Panc1 (cell line): ENCODE measurements around the gene HOTAIR. TPM values are rescaled to one million over a fixed set of nuclear protein-coding genes. Genes with fewer than 3 reads are reported as not detected.

Experiments
- ATAC-seq: fragments of 200-7000 bp; cut with Tn5 transposase; 2 replicates; pipeline ENCODE4 v1.9.1; 2020; ENCODE audit warnings: mild to moderate bottlenecking, moderate library complexity
- BruUV-seq: library from RNA; stranded (reverse); fragments of 400-500 nt; replicated peaks from 2 replicates; lab custom pipeline; 2021; lab: Mats Ljungman, UMichigan
- CTCF ChIA-PET: fragments of 300-600 bp; sonication (Branson Sonifier 250); formaldehyde crosslinking; loops from one replicate; lab custom pipeline; 2022; ENCODE audit warnings: antibody characterized with exemption; lab: Charles Lee
- POLR2A ChIA-PET: fragments of 300-600 bp; sonication (Branson Sonifier 250); formaldehyde crosslinking; loops from one replicate; lab custom pipeline; 2022; ENCODE audit warnings: antibody characterized with exemption; lab: Charles Lee
- DNase-seq: peaks from one replicate; pipeline ENCODE4 v3.0.0-alpha.2; 2010; ENCODE audit warnings: low read depth, low spot score
- H3K27ac ChIP-seq: 2 replicates; pipeline ENCODE4 v1.5.1; 2011; ENCODE audit warnings: mild to moderate bottlenecking, low read length, inconsistent platforms
- H3K27me3 ChIP-seq: fragments of 200-500 bp; sonication (Bioruptor generic); 2 replicates; pipeline ENCODE4 v1.6.0; 2014; ENCODE audit warnings: low read length, inconsistent platforms; ENCODE audit not compliant: control insufficient read depth, insufficient read depth
- H3K36me3 ChIP-seq: fragments of 200-500 bp; sonication (Bioruptor generic); 2 replicates; pipeline ENCODE4 v1.5.1; 2014; ENCODE audit warnings: inconsistent platforms, mild to moderate bottlenecking, low read length, moderate library complexity; ENCODE audit not compliant: control insufficient read depth, insufficient read depth
- H3K4me1 ChIP-seq: 2 replicates; pipeline ENCODE4 v1.5.1; 2011; ENCODE audit warnings: inconsistent platforms, mild to moderate bottlenecking, low read length, moderate library complexity; ENCODE audit not compliant: control insufficient read depth, insufficient read depth
- H3K4me3 ChIP-seq, 2 experiments: 2 replicates each; pipeline ENCODE4 v1.5.1; 2011 to 2012; ENCODE audit warnings: low read depth in 2 of 2, low read length in 2 of 2, mild to moderate bottlenecking in 2 of 2, inconsistent platforms in 1 of 2, moderate library complexity in 1 of 2
- H3K9me3 ChIP-seq: fragments of 200-500 bp; sonication (Bioruptor generic); 2 replicates; pipeline ENCODE4 v1.5.1; 2014; ENCODE audit warnings: low read depth, mild to moderate bottlenecking, inconsistent platforms, low read length, moderate library complexity; ENCODE audit not compliant: control insufficient read depth, insufficient read depth
- POLR2AphosphoS5 ChIP-seq: IDR thresholded peaks from 2 replicates; pipeline ENCODE4 v1.6.1; 2012; ENCODE audit warnings: mild to moderate bottlenecking, low read depth, low read length, moderate library complexity
- SIN3A ChIP-seq: IDR thresholded peaks from 2 replicates; pipeline ENCODE4 v1.6.1; 2012; ENCODE audit warnings: low read depth, mild to moderate bottlenecking, low read length, moderate library complexity, borderline replicate concordance; ENCODE audit not compliant: insufficient read depth
- TCF7L2 ChIP-seq: IDR thresholded peaks from 2 replicates; pipeline ENCODE4 v1.6.1; 2011; ENCODE audit warnings: mild to moderate bottlenecking, low read depth, low read length, inconsistent platforms
- in situ Hi-C: cut with HindIII; loops from 2 replicates; pipeline ENCODE4 v1.10.0; 2016; ENCODE audit warnings: low sequenced_read_pairs, low pct_unique_long_range_greater_than_20kb
- intact Hi-C: fragments of 100-400 bp; cut with micrococcal nuclease; formaldehyde crosslinking; loops from one replicate; pipeline ENCODE4 v1.10.0; 2022; ENCODE audit not compliant: unreplicated experiment
- total RNA-seq: library from RNA; stranded (reverse); gene quantifications from one replicate; pipeline ENCODE4 v1.2.1, GENCODE V29; 2021; ENCODE audit not compliant: unreplicated experiment
- TF ChIP-seq, protein P1 (sequence below): fragments of 450-650 bp; IDR thresholded peaks from 2 replicates; pipeline ENCODE4 v1.5.1; 2017; ENCODE audit warnings: mild to moderate bottlenecking
- TF ChIP-seq, protein P2 (sequence below), 2 experiments: IDR thresholded peaks; 2 replicates each; pipeline ENCODE4 v1.6.1; 2011 to 2012; ENCODE audit warnings: low read depth in 2 of 2, control low read depth in 1 of 2, low read length in 1 of 2, mild to moderate bottlenecking in 1 of 2, moderate library complexity in 1 of 2; ENCODE audit not compliant: insufficient read depth in 1 of 2

The HOTAIR gene
- total RNA-seq, 1 experiment from 2014 or later, result 31.7 TPM

DNA sequence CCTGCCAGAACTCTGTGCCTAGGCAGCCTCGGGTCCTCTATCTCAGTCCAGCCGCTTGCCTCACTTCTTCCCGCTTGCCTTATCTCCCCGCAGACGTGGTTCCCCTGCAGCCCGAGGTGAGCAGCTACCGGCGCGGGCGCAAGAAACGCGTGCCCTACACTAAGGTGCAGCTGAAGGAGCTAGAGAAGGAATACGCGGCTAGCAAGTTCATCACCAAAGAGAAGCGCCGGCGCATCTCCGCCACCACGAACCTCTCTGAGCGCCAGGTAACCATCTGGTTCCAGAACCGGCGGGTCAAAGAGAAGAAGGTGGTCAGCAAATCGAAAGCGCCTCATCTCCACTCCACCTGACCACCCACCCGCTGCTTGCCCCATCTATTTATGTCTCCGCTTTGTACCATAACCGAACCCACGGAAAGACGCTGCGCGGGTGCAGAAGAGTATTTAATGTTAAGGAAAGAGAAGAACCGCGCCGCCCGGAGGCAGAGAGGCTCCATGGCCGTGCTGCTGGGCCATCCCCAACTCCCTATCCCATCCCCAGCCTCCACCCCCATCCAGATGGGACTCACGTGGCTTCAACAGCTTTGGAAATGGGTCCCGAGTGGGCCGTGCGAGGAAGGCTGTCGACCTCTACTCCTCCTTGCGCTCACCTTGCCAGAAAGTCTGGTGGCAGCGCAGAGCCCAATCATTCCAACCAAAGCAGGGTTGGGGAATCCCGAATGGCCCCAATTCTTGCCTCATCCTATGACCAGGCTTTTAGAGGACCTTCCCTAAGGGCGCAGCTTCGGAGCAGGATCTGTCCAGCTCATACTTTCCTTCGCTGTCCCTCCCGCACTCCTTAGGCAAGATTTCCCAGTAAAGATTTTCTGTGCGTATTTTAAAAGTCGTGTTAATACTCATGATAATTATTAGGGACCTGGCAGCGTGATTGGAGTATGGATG is 29.6 kb downstream of the HOTAIR start:
- no peaks in the 10 kb centered on the region for H3K9me3 ChIP-seq
- no TSS peak for BruUV-seq
- ChIA-PET CTCF (no interaction called here), POLR2A (interaction anchor here (0.6 kb wide), 1 partner anchor 13 kb away, joined by 4 read pairs; no protein-coding TSS in a partner anchor)
- peaks cover 5% of the 10 kb centered on the region for H3K36me3 ChIP-seq
- no peaks in the 10 kb centered on the region for H3K27me3 ChIP-seq
- intact Hi-C loops, result loop anchor here (5.0 kb wide), 2 partner anchors 118 to 178 kb away; no protein-coding TSS in a partner anchor
- H3K4me3 ChIP-seq, result no peak overlapping the region
- in situ Hi-C loops, result no loop called here
- peaks cover 72% of the 10 kb centered on the region for H3K4me1 ChIP-seq
- TF ChIP-seq SIN3A, result no peak
- TF ChIP-seq, protein P1, sequence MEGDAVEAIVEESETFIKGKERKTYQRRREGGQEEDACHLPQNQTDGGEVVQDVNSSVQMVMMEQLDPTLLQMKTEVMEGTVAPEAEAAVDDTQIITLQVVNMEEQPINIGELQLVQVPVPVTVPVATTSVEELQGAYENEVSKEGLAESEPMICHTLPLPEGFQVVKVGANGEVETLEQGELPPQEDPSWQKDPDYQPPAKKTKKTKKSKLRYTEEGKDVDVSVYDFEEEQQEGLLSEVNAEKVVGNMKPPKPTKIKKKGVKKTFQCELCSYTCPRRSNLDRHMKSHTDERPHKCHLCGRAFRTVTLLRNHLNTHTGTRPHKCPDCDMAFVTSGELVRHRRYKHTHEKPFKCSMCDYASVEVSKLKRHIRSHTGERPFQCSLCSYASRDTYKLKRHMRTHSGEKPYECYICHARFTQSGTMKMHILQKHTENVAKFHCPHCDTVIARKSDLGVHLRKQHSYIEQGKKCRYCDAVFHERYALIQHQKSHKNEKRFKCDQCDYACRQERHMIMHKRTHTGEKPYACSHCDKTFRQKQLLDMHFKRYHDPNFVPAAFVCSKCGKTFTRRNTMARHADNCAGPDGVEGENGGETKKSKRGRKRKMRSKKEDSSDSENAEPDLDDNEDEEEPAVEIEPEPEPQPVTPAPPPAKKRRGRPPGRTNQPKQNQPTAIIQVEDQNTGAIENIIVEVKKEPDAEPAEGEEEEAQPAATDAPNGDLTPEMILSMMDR, result no peak
- no peak for TF ChIP-seq POLR2AphosphoS5
- TF ChIP-seq, protein P2, sequence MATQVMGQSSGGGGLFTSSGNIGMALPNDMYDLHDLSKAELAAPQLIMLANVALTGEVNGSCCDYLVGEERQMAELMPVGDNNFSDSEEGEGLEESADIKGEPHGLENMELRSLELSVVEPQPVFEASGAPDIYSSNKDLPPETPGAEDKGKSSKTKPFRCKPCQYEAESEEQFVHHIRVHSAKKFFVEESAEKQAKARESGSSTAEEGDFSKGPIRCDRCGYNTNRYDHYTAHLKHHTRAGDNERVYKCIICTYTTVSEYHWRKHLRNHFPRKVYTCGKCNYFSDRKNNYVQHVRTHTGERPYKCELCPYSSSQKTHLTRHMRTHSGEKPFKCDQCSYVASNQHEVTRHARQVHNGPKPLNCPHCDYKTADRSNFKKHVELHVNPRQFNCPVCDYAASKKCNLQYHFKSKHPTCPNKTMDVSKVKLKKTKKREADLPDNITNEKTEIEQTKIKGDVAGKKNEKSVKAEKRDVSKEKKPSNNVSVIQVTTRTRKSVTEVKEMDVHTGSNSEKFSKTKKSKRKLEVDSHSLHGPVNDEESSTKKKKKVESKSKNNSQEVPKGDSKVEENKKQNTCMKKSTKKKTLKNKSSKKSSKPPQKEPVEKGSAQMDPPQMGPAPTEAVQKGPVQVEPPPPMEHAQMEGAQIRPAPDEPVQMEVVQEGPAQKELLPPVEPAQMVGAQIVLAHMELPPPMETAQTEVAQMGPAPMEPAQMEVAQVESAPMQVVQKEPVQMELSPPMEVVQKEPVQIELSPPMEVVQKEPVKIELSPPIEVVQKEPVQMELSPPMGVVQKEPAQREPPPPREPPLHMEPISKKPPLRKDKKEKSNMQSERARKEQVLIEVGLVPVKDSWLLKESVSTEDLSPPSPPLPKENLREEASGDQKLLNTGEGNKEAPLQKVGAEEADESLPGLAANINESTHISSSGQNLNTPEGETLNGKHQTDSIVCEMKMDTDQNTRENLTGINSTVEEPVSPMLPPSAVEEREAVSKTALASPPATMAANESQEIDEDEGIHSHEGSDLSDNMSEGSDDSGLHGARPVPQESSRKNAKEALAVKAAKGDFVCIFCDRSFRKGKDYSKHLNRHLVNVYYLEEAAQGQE (IDR thresholded peaks at IDR 0.05; ENCODE audit: insufficient read depth in 1 of 2, low read depth in 2 of 2, low read length in 1 of 2), result no peak
- TF ChIP-seq TCF7L2, result no peak
- no peak for ATAC-seq
- H3K27ac ChIP-seq, result peak overlapping the region; percentile 99
- no peak for DNase-seq

DNA sequence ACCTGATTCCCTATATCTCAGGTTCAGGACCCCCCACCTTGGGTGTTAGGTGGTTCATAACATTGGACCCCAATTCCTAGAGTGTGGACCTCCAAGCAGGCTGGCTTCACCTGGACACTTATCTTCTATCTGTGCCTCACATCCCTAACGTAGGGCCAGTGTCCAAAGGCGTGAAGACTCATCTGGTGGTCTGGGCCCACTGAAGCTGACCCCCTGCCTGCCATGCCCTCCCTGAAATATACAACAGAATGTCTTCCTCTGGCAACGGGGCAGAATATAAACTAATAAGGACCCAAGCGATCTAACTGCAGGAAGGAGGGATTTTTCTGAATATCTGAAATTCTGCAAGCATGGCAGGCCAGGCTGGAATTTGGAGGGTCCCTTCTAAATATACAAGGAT is 30.5 kb downstream of the HOTAIR start:
- no peaks in the 10 kb centered on the region for H3K9me3 ChIP-seq
- peaks cover 5% of the 10 kb centered on the region for H3K36me3 ChIP-seq
- in situ Hi-C loops (no loop called here), intact Hi-C loops (no loop called here)
- ATAC-seq (no peak), DNase-seq (no peak)
- peak overlapping the region in 1 of 2 experiments; percentile 29; a peak in 3 of 4 replicates for H3K4me3 ChIP-seq
- TF ChIP-seq TCF7L2 (no peak), SIN3A (no peak), POLR2AphosphoS5 (no peak)
- TF ChIP-seq, protein P2 (IDR thresholded peaks at IDR 0.05; ENCODE audit: insufficient read depth in 1 of 2, low read depth in 2 of 2, low read length in 1 of 2), result no peak
- TF ChIP-seq, protein P1, result no peak
- H3K4me1 ChIP-seq, result peaks cover 62% of the 10 kb centered on the region
- H3K27me3 ChIP-seq, result no peaks in the 10 kb centered on the region
- no TSS peak for BruUV-seq
- ChIA-PET POLR2A (interaction anchor here (0.6 kb wide), 1 partner anchor 14 kb away, joined by 4 read pairs; no protein-coding TSS in a partner anchor), CTCF (no interaction called here)
- H3K27ac ChIP-seq, result peak overlapping the region; percentile 99
